NAMALWA (cell line): ENCODE data around the gene GLRX3.

Source experiments
- DNase-seq: peaks from one replicate; pipeline ENCODE4 v3.0.0-alpha.2; 2015; ENCODE audit warnings: low spot score

Gene GLRX3

GRCh38 chr10:130137659-130138478 is 1.7 kb downstream of the GLRX3 start:
- no peak for DNase-seq

GRCh38 chr10:130138479-130138866 is 2.3 kb downstream of the GLRX3 start:
- no peak for DNase-seq

- DNase-seq = peak; percentile 26
These were observed 4.2 kb downstream of the GLRX3 start for GRCh38 chr10:130140425-130140824.

- no peak for DNase-seq
These were observed 4.8 kb downstream of the GLRX3 start for GRCh38 chr10:130141038-130141437.

GRCh38 chr10:130141460-130141859 is 5.3 kb downstream of the GLRX3 start:
- peak; percentile 54 for DNase-seq

GRCh38 chr10:130141878-130142277 is 5.7 kb downstream of the GLRX3 start:
- DNase-seq = peak; percentile 74

GRCh38 chr10:130146042-130146441 is 9.9 kb downstream of the GLRX3 start:
- no peak for DNase-seq

GRCh38 chr10:130159192-130159794 is 23.1 kb downstream of the GLRX3 start:
- DNase-seq = no peak

- DNase-seq = peak; percentile 37
These were observed 24.6 kb downstream of the GLRX3 start for GRCh38 chr10:130160775-130161174.

GRCh38 chr10:130161331-130161730 is 25.1 kb downstream of the GLRX3 start:
- no peak for DNase-seq

- no peak for DNase-seq
These were observed 31.0 kb downstream of the GLRX3 start for GRCh38 chr10:130167193-130167592.

- no peak for DNase-seq
These were observed 31.5 kb downstream of the GLRX3 start for GRCh38 chr10:130167707-130168106.

GRCh38 chr10:130169136-130169859 is 33.1 kb downstream of the GLRX3 start:
- no peak for DNase-seq

- DNase-seq = no peak
These were observed 35.0 kb downstream of the GLRX3 start for GRCh38 chr10:130171196-130171595.

GRCh38 chr10:130174328-130174727 is 38.1 kb downstream of the GLRX3 start:
- no peak for DNase-seq

- no peak for DNase-seq
These were observed 38.9 kb downstream of the GLRX3 start for GRCh38 chr10:130175074-130175473.

- DNase-seq = no peak
These were observed 41.1 kb downstream of the GLRX3 start for GRCh38 chr10:130177250-130177649.

- DNase-seq = peak; percentile 52
These were observed 43.4 kb downstream of the GLRX3 start for GRCh38 chr10:130179640-130180039.

- no peak for DNase-seq
These were observed 44.2 kb downstream of the GLRX3 start for GRCh38 chr10:130180416-130180815.

GRCh38 chr10:130181858-130182257 is 45.7 kb downstream of the GLRX3 start:
- DNase-seq = no peak

- no peak for DNase-seq
These were observed 49.4 kb downstream of the GLRX3 start for GRCh38 chr10:130185591-130185990.

GRCh38 chr10:130188195-130189175 is 52.3 kb downstream of the GLRX3 start:
- DNase-seq = peak; percentile 20
